Measurements from ENCODE around the gene TIMM44.

The TIMM44 gene

DNA sequence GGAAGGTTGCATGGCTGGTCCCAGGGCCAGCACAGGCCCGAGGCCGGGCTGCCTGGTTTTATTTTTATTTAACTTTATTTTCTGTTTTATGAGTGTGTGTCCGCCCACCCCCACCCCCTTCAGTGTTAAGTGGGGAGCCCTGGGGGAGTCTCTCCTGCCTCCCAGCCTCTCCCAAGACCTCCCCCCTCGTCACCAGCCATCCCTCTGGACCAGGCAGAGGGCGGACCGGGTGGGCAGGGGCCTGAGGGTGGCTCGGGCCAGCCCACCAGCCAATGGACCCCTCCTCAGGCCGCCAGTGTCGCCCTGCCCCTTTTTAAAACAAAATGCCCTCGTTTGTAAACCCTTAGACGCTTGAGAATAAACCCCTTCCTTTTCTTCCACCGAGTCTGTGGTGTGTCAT lies 29.4 kb downstream of the TIMM44 start:
- no peak for DNase-seq (ENCODE audit: low spot score)

DNA sequence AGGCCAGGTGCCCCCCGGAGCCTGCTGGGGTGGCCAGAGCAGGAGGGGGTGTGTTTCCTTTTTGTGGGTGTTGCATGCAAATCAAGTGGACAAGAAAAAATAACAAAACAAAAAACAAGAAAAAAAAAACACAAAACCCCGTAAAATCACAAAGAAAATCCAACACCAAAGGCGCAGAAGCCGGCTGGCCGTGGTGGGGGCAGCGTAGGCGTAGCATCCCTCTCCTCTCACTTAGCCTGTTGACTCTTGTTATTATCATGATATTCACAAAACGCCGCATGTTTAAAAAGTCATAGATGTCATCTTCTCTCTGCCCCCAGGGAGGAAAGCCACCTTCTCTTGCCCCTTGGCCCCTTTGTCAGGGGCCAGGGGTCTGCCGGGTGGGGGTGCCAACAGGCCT lies 29.8 kb downstream of the TIMM44 start:
- DNase-seq (ENCODE audit: low spot score): no peak

DNA sequence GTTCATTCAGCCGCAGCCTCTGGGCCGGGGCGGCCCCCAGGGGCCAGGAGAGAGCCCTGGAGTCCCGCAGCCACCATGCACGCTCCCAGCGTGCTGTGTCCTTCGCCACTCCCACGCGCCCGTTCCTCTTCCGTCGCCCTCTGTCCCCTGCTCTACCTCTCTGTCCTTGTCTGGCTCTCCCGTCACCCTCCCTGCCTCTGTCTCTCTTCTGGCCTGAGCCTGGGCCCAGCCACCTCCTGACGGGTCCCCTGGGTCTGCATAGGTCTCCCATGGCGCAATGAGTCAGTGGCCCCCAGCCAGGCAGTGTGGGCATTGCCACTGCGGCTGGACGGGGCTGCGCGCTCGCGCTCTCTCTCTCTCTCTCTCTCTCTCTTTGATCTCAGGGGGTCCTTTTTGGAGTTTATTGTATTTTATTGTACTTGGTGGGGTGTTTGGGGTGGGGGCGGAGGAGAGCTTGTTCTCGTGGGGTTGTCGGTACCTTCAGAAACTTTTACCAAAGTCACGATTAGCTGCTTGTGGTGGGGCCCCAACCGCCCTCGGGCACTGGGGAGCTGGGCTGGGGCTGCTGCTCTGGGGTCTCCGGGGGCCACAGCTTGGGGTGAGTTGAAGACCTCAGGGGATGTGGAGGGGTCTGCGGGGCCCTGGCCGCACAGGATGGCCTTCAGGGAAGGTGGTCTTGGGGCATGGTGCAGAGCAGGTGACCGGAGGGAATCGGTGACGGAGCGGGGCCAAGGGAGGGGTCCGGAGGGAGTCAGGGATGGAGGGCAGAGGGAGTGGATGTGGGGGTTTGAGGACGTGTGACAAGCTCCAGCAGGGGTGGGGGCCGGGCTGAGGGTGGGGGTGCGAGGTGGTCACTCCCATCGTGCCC lies 30.5 kb downstream of the TIMM44 start:
- no peak for DNase-seq (ENCODE audit: low spot score)

DNA sequence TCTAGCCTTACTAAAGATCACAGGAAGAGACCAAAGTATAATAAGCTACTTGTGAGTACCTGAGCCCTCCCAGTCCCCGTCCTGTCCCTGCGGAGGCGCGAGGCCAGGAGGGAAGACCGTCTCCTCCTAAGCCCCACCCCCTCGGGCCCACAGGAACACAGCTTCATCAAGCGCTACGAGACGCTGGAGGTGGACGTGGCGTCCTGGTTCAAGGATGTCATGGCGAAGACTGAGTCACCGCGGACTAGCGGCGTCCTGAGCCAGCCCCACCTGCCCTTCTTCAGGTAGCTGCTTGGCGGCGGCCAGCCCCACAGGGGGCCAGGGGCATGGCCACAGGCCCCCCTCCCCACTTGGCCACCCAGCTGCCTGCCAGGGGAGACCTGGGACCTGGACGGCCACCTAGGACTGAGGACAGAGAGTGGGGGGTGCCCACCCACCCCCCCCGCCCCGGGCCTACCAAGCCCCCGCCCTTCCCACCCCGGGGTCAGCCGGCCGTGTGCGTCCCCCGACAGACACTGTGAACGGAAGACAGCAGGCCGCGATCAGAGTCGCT lies 31.2 kb downstream of the TIMM44 start:
- DNase-seq (ENCODE audit: low spot score): no peak

DNA sequence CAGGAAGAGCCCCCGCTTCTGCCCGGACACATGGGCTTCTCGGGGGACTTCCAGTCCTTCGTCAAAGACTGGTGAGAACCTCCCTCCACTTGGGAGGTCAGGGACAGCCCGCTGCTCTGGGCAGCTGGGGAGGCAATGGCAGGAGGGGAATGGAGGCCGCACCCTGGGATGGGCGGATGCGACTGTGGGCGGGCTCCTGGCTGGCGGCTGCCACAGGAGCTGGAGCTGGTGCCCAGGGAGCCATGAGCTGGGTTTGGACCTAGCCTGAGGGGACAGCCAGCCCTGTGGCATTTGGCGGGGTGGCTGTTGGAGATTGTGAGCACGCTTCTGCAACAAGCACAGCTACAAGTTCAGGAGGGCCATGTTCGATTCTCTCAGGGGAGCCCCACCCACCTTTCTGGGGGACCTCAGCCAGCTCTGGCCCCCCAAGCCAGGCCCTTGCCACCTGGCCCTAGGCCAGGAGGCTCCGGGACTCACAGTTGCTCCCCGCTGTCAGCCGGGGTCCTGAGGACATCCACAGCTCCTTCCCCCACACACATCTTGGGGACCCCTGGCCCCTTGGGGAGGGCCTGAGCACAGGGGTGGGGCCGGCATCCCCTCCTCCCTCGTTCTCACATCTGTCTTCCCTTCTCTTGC lies 31.8 kb downstream of the TIMM44 start:
- DNase-seq (ENCODE audit: low spot score): no peak

DNA sequence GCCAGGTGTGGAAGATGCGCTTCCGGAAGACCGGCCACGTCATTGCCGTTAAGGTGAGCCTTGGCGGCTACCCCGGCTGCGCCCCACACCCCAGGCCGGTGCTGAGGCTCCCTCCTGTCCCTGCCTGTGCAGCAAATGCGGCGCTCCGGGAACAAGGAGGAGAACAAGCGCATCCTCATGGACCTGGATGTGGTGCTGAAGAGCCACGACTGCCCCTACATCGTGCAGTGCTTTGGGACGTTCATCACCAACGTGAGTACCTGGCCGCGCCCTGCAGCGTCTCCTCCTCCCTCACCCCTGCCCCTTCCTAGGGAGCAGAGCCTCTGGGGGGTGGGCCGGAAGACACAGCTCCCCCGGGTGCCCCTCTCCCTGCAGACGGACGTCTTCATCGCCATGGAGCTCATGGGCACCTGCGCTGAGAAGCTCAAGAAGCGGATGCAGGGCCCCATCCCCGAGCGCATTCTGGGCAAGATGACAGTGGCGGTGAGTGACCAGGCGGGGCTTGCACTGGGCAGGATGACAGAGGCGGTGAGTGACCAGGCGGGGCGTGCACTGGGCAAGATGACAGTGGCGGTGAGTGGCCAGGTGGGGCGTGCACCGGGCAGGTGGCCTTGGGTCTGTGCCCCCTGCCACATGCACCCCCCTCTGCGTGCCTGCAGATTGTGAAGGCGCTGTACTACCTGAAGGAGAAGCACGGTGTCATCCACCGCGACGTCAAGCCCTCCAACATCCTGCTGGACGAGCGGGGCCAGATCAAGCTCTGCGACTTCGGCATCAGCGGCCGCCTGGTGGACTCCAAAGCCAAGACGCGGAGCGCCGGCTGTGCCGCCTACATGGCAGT lies 32.9 kb downstream of the TIMM44 start:
- no peak for DNase-seq (ENCODE audit: low spot score)

DNA sequence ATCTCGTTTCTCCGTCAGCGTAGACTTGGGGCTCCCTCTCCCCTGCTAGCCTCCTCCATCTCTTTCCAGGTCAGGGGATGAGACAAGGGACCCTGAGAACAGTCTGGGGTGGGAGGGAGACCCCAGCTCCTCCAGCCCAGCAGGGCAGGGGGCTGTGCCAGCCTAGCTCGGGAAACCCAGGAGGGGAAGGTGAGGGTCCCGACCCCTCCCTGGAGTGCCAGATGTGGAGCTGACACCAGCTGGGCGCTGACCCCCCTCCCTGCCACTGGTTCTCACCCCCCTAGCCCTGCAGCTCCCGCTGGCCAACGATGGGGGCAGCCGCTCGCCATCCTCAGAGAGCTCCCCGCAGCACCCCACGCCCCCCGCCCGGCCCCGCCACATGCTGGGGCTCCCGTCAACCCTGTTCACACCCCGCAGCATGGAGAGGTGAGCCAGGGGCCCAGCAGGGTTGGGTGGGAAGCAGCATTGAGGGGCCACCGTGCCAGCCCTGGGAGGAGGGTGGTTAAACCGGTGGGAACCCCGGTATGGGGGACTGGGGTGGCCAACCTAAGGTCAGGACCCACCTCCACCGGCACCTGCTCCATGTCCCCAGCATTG lies 33.9 kb downstream of the TIMM44 start:
- DNase-seq (ENCODE audit: low spot score): no peak

DNA sequence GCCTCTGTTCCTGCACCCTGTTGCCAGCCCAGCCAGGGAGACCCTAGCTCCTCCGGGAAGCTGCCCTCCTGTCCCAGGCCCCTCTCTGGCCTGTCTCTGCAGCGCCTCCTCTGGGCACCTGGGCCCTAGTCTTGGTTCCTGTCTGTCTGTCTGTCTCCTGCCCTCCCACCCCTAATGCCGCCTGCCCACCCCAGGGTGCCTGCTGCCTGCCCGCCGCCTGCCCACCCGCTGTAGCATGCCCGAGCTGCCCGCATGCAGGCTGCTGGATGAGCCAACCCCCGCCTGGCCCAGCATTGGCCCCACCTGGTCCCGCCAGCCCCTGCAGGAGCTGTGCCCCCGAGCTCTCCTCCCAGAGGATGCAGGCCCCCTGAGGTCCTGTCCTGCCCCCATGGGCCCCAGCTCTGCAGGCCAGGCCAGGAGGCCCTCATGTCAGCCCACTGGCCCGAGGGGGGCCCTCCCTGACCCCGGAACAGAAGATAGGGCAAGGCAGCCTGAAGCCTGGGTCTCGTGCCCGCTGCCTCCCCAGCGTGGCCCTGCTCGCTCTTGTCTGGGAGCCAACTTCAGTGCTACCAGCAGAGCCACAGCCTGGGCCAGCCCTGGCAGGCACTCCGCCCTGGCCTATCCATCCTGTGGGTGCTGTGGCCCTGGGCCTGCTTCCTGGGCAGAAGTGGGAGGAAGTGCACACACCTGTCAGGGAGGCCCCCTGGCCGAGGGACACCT lies 34.6 kb downstream of the TIMM44 start:
- no peak for DNase-seq (ENCODE audit: low spot score)

DNA sequence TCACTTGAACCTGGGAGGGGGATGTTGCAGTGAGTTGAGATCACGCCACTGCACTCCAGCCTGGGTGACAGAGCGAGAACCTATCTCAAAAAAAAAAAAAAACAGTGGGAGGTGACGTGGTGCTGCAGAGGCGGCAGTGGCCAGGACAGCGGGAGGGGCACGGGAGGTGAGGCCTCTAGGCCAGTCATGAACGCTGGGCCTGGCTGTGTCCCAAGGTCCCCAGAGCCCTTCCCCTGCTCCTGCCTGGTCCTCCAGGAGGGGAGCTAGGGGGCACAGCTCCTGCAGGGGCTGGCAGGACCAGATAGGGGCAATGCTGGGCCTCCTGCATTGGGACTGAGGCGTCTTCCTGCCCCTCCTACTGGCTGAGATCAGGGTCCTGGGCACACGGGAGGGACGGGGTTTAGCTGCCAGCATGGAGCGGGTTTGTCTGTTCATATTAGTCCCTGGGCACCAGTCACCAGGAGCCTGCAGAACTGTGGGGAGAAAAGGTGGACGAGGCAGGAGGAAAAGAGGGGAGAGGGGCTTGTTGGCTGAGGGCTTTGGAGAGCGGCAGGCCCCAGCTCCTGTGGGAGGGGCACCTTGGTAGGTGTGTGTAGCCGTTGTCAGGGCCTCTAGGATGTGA lies 35.3 kb downstream of the TIMM44 start:
- no peak for DNase-seq (ENCODE audit: low spot score)

DNA sequence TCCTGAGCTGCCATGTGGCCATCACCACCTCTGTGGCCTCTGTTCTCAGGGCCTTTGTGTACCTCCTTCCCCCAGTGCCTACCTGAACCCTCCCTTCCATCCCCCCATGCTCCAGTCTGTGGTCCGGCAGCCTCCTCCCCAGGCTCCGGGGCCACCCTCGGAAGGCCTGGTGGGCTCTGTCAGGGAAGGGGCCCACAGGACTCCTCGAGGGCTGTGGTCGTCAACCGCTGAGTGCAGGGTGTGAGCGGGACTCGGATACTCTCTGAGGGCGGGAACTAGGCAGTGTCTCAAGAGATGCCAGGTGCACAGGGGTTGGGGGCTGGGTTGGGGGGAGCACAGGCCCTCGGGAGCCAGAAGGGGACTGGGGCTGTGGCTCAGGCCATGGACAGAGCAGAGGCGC lies 35.9 kb downstream of the TIMM44 start:
- DNase-seq (ENCODE audit: low spot score): no peak

DNA sequence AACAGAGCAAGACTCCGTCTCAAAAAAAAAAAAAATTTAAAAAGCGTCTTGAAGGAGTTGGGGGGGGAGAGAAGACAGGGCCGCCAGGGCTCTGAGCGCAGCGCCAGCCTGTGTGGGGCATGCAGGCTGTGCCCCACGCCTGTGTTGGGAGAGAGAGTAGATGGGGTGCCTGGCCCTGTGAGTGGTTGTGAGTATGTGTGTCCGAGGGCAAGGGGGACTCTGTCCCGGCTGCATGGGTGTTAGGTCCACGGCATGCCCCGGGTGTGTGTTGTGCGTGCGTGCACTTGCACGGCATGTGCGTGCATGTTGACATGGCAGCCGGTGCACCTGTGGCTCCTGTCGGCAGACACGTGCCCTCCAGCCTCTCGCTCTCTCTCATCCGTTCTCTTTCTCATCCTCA lies 36.3 kb downstream of the TIMM44 start:
- no peak for DNase-seq (ENCODE audit: low spot score)

DNA sequence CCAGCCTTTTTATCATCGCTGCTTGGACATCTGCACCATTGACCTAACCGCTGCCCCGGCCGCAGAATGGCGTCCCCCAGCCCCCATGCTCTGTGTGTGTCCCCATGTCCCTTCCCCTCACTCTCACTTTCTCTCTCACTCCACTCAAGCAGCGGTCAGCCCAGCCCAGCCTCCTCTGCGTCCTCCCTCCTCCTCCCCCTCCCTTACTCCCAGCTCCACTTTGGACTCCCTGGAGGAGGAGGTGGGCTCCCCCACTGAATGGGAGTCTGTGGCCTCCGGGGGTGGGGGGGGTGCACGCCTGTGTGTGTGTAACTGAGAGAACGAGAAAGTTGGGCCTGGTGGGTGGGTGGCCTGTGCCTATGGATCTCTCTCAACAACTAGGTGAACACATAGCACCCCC lies 37.6 kb downstream of the TIMM44 start:
- no peak for DNase-seq (ENCODE audit: low spot score)

DNA sequence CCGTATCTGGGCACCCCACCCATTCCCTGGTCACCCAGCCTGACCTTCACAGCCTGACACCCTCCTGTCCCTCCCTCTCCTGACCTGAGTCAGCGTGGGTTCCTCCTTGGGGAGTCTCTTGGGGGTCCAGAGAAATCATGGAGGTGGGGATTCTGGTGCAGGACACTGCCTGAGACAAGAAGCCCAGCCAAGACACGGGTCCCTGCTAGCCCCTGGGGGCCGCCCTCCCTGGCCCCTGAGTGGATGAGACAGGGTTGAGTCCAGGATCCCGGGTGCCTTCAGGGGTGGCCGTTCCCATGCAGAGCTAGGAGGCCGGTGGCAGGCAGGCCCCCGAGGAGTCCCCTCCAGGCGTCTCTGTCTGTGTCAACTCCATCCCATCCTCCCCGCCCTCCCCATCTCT lies 38.2 kb downstream of the TIMM44 start:
- DNase-seq (ENCODE audit: low spot score): no peak

DNA sequence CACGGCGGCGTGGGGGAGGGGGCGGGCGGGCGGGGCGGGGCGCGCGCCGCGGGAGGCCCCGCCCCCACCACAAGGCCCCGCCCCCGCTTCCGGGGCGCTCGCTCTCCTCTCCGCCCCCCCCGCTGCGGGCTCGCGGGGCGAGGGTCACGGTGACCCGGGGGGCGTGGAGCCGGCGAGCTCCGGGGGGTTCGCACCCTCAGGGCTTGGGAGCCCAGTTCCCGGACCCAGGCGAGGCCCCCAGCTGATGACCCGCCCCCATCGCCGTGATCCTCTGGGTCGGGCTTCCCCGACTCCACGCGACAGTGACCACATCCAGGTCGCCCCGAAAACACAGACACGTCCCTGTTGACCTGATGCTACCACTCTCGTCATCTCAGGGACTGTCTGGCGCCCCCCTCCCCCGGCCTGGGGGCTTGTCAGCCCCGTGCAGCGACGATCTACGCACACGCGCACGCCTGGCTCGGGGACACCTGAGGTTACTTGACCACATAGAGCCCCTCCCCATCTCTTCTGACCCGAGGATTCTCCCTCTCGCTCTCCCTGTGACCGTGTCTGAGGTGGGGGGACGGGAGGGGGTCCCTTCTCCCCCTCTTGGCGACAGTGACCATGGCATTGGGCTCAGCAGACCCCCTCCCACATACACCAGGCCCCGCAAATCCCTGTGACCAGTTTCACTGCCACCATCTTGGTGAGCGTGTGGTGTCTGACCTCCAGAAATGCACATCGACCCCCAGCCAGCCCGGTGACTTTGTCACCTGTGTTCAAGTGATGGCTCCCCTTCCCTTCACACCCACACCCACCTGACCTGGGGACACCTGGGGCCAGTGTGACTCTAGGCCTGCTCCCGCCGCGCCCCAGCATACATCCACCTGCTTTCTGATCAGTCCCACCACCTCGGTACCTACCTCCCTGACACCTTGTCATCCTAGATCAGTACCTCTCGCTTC lies 39.1 kb downstream of the TIMM44 start:
- DNase-seq (ENCODE audit: low spot score): peak; percentile 61

DNA sequence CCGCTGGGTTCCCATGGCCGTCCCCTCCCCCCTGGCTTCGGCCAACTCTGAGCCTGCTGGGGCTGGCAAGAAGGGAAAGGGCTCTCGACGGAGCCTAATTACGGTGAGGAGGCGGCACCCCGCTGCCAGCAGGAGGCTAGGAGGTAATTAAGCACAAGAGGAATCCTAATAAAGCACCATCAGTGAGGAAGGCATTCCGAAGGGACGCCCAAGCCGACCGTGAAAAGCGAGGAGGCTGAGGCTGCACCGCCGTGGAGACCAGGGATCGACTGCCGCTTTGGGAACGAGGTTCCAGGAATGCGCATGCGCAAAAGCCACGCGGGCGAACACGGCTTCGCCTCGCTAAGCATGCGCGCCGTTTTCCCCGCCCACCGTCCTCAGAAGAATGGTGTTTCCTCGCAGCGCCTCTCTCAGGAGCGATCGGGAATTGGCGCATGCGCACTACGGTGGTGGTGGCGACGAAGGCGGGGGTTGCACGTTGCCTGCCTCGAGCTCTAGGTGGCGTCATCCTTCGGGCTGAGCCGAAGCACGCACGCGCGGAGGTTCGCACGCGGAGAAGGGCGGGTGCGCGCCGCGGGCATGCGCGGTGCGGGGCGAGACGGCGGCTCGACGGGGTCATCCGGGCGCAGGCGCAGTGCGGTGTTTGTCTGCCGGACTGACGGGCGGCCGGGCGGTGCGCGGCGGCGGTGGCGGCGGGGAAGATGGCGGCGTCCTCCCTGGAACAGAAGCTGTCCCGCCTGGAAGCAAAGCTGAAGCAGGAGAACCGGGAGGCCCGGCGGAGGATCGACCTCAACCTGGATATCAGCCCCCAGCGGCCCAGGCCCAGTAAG lies 40.0 kb downstream of the TIMM44 start, which contains the start of gene MAP2K7:
MAP2K7 (plus strand) TSS at position 634 of the 830 bp plus-strand sequence; CDS start at position 702, 68 bp downstream.
- peak; percentile 100 for DNase-seq (ENCODE audit: low spot score)

DNA sequence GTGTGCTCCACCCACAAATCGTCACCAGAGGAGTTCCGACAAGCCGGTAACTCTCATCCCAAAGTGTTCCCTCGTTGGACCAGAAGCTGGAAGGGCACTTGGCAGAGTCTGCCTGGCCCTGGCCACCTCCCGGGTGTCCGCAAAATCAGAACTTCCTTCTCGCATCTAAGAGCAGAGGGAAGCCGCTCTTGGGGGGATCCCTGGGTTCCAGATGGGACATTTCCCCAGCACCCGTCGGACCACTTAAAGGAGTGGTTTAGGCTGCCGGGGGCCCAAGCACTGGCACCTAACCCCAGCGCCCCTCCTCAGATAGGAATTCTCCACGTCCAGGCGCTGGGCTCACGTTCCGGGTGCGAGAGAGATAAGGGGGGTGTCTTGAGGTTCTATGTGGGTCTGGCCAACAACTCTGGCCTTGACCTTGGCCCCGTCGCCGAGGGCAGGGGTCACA lies 40.6 kb downstream of the TIMM44 start:
- no peak for DNase-seq (ENCODE audit: low spot score)

DNA sequence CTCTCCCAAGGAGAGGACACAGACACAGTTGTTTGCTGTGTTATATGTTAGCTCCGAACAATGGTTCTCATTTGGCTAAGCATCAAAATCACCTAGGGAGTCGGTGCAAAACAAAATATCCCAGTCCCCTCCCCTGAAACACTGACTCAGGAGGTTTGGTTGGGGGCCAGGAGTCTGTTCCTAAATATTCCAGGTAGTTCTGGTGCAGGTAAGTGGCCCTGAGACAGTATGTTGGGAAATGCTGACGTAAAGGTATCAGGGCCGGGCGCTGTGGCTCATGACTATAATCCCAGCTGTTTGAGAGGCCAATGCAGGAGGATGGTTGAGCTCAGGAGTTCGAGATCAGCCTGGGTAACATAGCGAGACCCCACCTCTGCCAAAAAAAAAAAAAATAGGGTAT lies 42.1 kb downstream of the TIMM44 start:
- no peak for DNase-seq (ENCODE audit: low spot score)

DNA sequence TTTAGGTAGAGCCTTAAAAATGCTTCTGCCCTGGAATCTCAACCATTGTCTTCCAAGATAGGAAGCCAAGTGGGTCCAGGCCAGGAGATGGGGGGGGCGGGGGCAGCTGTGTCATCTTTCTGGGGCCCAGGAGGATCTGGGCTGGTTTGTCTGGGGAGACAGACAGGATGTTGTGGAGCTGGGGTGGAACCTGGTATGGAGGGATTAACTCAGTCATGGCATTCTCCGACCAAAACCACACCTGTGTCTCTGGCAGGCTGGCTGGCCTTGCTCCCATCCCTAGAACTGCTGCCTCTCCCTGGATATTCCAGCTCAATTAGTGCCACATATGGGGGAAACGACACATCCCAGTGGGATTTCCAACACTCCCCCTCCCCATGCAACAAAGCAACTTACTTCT lies 42.5 kb downstream of the TIMM44 start:
- no peak for DNase-seq (ENCODE audit: low spot score)

Measured in AG20443 (cell line).